K562 (cell line): ENCODE results near the gene SYT15. TPM values are rescaled to one million over a fixed set of nuclear protein-coding genes. Genes with fewer than 3 reads are reported as not detected.

Experiments used
- ATAC-seq: fragments of 200-7000 bp; cut with Tn5 transposase; 3 replicates; pipeline ENCODE4 v1.9.1; 2020; ENCODE audit warnings: moderate library complexity
- BruUV-seq: library from RNA; stranded (reverse); fragments of 400-500 nt; replicated peaks from 2 replicates; lab custom pipeline; 2021; lab: Mats Ljungman, UMichigan
- CTCF ChIA-PET: fragments of 300-600 bp; formaldehyde crosslinking; extraction: SDS; loops from one replicate; lab custom pipeline; 2021; ENCODE audit warnings: low intra/inter-chr PET ratio; lab: Yijun Ruan, JAX
- POLR2A ChIA-PET: fragments of 300-600, 350-650 bp; sonication (Branson Sonifier 250); formaldehyde crosslinking; extraction: SDS; loops from one replicate; lab custom pipeline; 2021; ENCODE audit warnings: antibody characterized with exemption, inconsistent platforms; lab: Yijun Ruan, JAX
- DNase-seq, 4 experiments: peaks; one replicate each; pipeline versions ENCODE4 v3.0.0 to v3.0.0-alpha.2; 2011 to 2018; ENCODE audit warnings: low spot score in 3 of 4, mixed read lengths in 3 of 4; ENCODE audit errors: extremely low read depth in 1 of 4
- FAIRE-seq: peaks from 2 replicates; lab custom pipeline; 2011; peaks lifted over from hg19 to GRCh38; lab: Jason Lieb, UNC
- H2AFZ ChIP-seq: 2 replicates; pipeline ENCODE4 v1.6.0; 2011; ENCODE audit warnings: low read depth, low read length, control low read depth, inconsistent platforms
- H3K27ac ChIP-seq: fragments of 200-600 bp; 3 replicates; pipeline ENCODE4 v1.8.0; 2011; ENCODE audit warnings: low read depth, mild to moderate bottlenecking, control low read depth, inconsistent platforms, low read length, moderate library complexity, mixed read lengths; ENCODE audit errors: extremely low read depth
- H3K27me3 ChIP-seq, 2 experiments: fragments of 300-600 bp in 1 of 2; 2 replicates in 1 of 2; 3 replicates in 1 of 2; pipeline versions ENCODE4 v1.6.0 to v1.8.0; 2011; ENCODE audit warnings: inconsistent platforms in 2 of 2, low read length in 2 of 2, mild to moderate bottlenecking in 1 of 2, mixed read lengths in 1 of 2, moderate library complexity in 1 of 2; ENCODE audit not compliant: control insufficient read depth in 2 of 2, insufficient read depth in 2 of 2
- H3K36me3 ChIP-seq: fragments of 300-600 bp; 3 replicates; pipeline ENCODE4 v1.8.0; 2011; ENCODE audit warnings: mild to moderate bottlenecking, low read length, inconsistent platforms; ENCODE audit not compliant: control insufficient read depth, insufficient read depth
- H3K4me1 ChIP-seq, 2 experiments: fragments of 200-600 bp in 1 of 2; replicated peaks in 1 of 2; 2 replicates in 1 of 2; 3 replicates in 1 of 2; pipeline versions ENCODE4 v1.5.1 to v1.8.0; 2011; ENCODE audit warnings: inconsistent platforms in 2 of 2, low read length in 2 of 2, mild to moderate bottlenecking in 1 of 2, mixed read lengths in 1 of 2, moderate library complexity in 1 of 2; ENCODE audit not compliant: control insufficient read depth in 2 of 2, insufficient read depth in 2 of 2
- H3K4me2 ChIP-seq: 2 replicates; pipeline ENCODE4 v1.6.1; 2011; ENCODE audit warnings: low read length, control low read depth, inconsistent platforms, mixed read lengths; ENCODE audit not compliant: insufficient read depth
- H3K4me3 ChIP-seq: fragments of 200-600 bp; sonication (generic), shearing (Covaris generic); 2 replicates; pipeline ENCODE4 v1.5.1; 2016; ENCODE audit warnings: control low read depth, inconsistent platforms
- H3K79me2 ChIP-seq: fragments of 200-600 bp; 3 replicates; pipeline ENCODE4 v1.8.0; 2011; ENCODE audit warnings: low read length, inconsistent platforms; ENCODE audit not compliant: control insufficient read depth, insufficient read depth
- H3K9ac ChIP-seq, 2 experiments: 2 replicates each; pipeline versions ENCODE4 v1.6.0 to v1.6.1; 2011; ENCODE audit warnings: low read depth in 2 of 2, low read length in 2 of 2, control low read depth in 1 of 2, inconsistent platforms in 1 of 2, mild to moderate bottlenecking in 1 of 2, mixed read lengths in 1 of 2; ENCODE audit not compliant: insufficient read depth in 1 of 2
- H3K9me1 ChIP-seq: one replicate; pipeline ENCODE4 v1.6.0; 2011; ENCODE audit warnings: inconsistent platforms, mild to moderate bottlenecking, low read length, moderate library complexity; ENCODE audit not compliant: control insufficient read depth, insufficient read depth
- H3K9me3 ChIP-seq: replicated peaks from 2 replicates; pipeline ENCODE4 v1.5.1; 2011; ENCODE audit warnings: low read depth, low read length, inconsistent platforms; ENCODE audit not compliant: control insufficient read depth, insufficient read depth
- H4K20me1 ChIP-seq: replicated peaks from 2 replicates; pipeline ENCODE4 v1.6.1; 2011; ENCODE audit warnings: low read length, inconsistent platforms, mixed read lengths; ENCODE audit not compliant: control insufficient read depth, insufficient read depth
- BHLHE40 ChIP-seq: IDR thresholded peaks from 2 replicates; pipeline ENCODE4 v1.6.1; 2011; ENCODE audit warnings: low read length, improper control_type of control experiment
- BRD9 ChIP-seq: fragments of 450-650 bp; IDR thresholded peaks from 2 replicates; pipeline ENCODE4 v1.6.1; 2018; ENCODE audit warnings: low read depth; ENCODE audit not compliant: partially characterized antibody
- DIDO1 ChIP-seq: fragments of 450-650 bp; IDR thresholded peaks from 2 replicates; pipeline ENCODE4 v1.6.1; 2016; ENCODE audit warnings: low read depth, missing biosample characterization, missing genetic modification characterization
- ETV1 ChIP-seq: fragments of 450-650 bp; conservative IDR thresholded peaks from 2 replicates; pipeline ENCODE4 v1.6.1; 2016; ENCODE audit warnings: missing genetic modification characterization, control low read depth, low read depth, missing compliant biosample characterization
- HDGF ChIP-seq: fragments of 450-650 bp; IDR thresholded peaks from 2 replicates; pipeline ENCODE4 v1.6.1; 2016
- HOMEZ ChIP-seq: fragments of 250-450 bp; sonication (Bioruptor Pico); IDR thresholded peaks from 2 replicates; pipeline ENCODE4 v1.4.0; 2020; ENCODE audit warnings: mild to moderate bottlenecking, moderate library complexity
- MAZ ChIP-seq, 2 experiments: fragments of 450-650 bp in 1 of 2; sonication (generic) in 1 of 2; formaldehyde crosslinking; IDR thresholded peaks in 1 of 2; conservative IDR thresholded peaks in 1 of 2; 2 replicates each; pipeline versions ENCODE4 v1.4.0 to v1.5.0; 2020; ENCODE audit warnings: mild to moderate bottlenecking in 1 of 2, missing genetic modification reagents in 1 of 2
- PBX2 ChIP-seq, 2 experiments: IDR thresholded peaks in 1 of 2; conservative IDR thresholded peaks in 1 of 2; 2 replicates each; pipeline ENCODE4 v1.6.1; 2016; ENCODE audit warnings: low read depth in 2 of 2, mild to moderate bottlenecking in 1 of 2, missing compliant biosample characterization in 1 of 2, missing genetic modification characterization in 1 of 2, moderate library complexity in 1 of 2
- SIN3A ChIP-seq, 2 experiments: fragments of 150-350 bp in 1 of 2; IDR thresholded peaks; 2 replicates each; pipeline ENCODE4 v1.6.1; 2011 to 2016; ENCODE audit warnings: borderline replicate concordance in 2 of 2, low read depth in 2 of 2, low read length in 2 of 2, mild to moderate bottlenecking in 2 of 2, moderate library complexity in 2 of 2; ENCODE audit not compliant: control insufficient read depth in 1 of 2
- TEAD2 ChIP-seq: fragments of 450-650 bp; IDR thresholded peaks from 2 replicates; pipeline ENCODE4 v1.6.1; 2016; ENCODE audit warnings: missing genetic modification characterization, control low read depth, missing compliant biosample characterization
- USF1 ChIP-seq: sonication (generic); formaldehyde crosslinking; IDR thresholded peaks from 2 replicates; pipeline ENCODE4 v1.9.0; 2022; ENCODE audit warnings: mild to moderate bottlenecking, missing genetic modification reagents
- USF2 ChIP-seq: sonication (generic); formaldehyde crosslinking; IDR thresholded peaks from 2 replicates; pipeline ENCODE4 v1.5.0; 2020; ENCODE audit warnings: missing genetic modification reagents
- ZNF184 ChIP-seq: sonication (generic); formaldehyde crosslinking; IDR thresholded peaks from 2 replicates; pipeline ENCODE4 v1.5.0; 2020; ENCODE audit warnings: missing genetic modification reagents
- ZNF57 ChIP-seq: fragments of 450-650 bp; formaldehyde crosslinking; IDR thresholded peaks from 2 replicates; pipeline ENCODE4 v1.4.0; 2020; ENCODE audit warnings: mild to moderate bottlenecking, moderate library complexity
- WGBS: fragments of 100-300 bp; shearing (Covaris generic); methylation state at CpG from one replicate; pipeline ENCODE4 v1.1.6; 2016; ENCODE audit warnings: low coverage, mixed read lengths; ENCODE audit not compliant: insufficient coverage; ENCODE audit errors: missing lambda C conversion rate; 5-methylcytosine and 5-hydroxymethylcytosine counted together
- in situ Hi-C: fragments of 300-500 bp; cut with MboI; formaldehyde crosslinking; loops from 4 replicates; pipeline ENCODE4 v1.15.0; 2018; ENCODE audit warnings: inconsistent platforms, mixed read lengths
- intact Hi-C: fragments of 100-400 bp; cut with micrococcal nuclease; formaldehyde crosslinking; loops from 2 replicates; pipeline ENCODE4 v1.14.2; 2022
- polyA plus RNA-seq, 8 experiments: library from polyadenylated mRNA; depleted of rRNA in 4 of 8; stranded (reverse) in 5 of 8; unstranded in 3 of 8; fragments of >200 nt; fragmentation: Nextera tagmentation in 2 of 8; fragmentation: Illumina TruSeq in 1 of 8; extraction: Ambion mirVana in 2 of 8; extraction: Trizol in 1 of 8; gene quantifications; 2 replicates each; pipeline versions ENCODE4 v1.2.1 to v1.2.3, GENCODE V29; 2011 to 2014; ENCODE audit warnings: inconsistent platforms in 1 of 8, missing spikeins in 1 of 8
- total RNA-seq, 7 experiments: library from RNA; depleted of rRNA in 6 of 7; stranded (reverse); fragments of >200 nt in 6 of 7; fragmentation: Illumina TruSeq in 2 of 7; extraction: Trizol in 2 of 7; gene quantifications; 2 replicates each; pipeline versions ENCODE4 v1.2.1 to v1.2.3, GENCODE V29; 2011 to 2021; ENCODE audit warnings: low replicate concordance in 1 of 7

The SYT15 gene
- total and polyA plus RNA-seq, 9 of the 15 experiments (the other 6 are each of a cell fraction or from before 2014, with no cell fraction given): 0.05 to 0.82 (median 0.21) TPM; not detected in 1

- WGBS: under 1% methylated on average over 10 of the region's 10 CpGs
- H3K27ac ChIP-seq: no peak overlapping the region
- DNase-seq: no peak
- in situ Hi-C loops (no loop called here), intact Hi-C loops (no loop called here)
- 0 out of 2 replicates have a peak, but pooled peaks have one; percentile 28 for TF ChIP-seq ZNF184 (CRISPR knock-in tag)
- 0 out of 4 replicates have a peak, but pooled peaks of 1 of the 2 experiments have one; percentile 17 for TF ChIP-seq MAZ (CRISPR knock-in tag; conservative IDR thresholded peaks at IDR 0.05 in 1 of 2, IDR thresholded peaks at IDR 0.05 in 1 of 2)
- peak; percentile 14; the same call in 1 of the 2 replicates for TF ChIP-seq DIDO1 (tag)
- TF ChIP-seq HOMEZ (CRISPR knock-in tag): 0 out of 2 replicates have a peak, but pooled peaks have one; percentile 41
- peak; percentile 1; the same call in 1 of the 2 replicates for TF ChIP-seq USF2 (CRISPR knock-in tag)
- TF ChIP-seq SIN3A (IDR thresholded peaks at IDR 0.05; ENCODE audit: borderline replicate concordance in 2 of 2, control insufficient read depth in 1 of 2, low read depth in 2 of 2, low read length in 2 of 2): no peak
- TF ChIP-seq BRD9: no peak
- TF ChIP-seq HDGF: no peak
- TF ChIP-seq BHLHE40: peak; percentile 65
- TF ChIP-seq ZNF57 (CRISPR knock-in tag): no peak
- TF ChIP-seq PBX2 (CRISPR knock-in tag; IDR thresholded peaks at IDR 0.05; ENCODE audit: low read depth): 0 out of 2 replicates have a peak, but pooled peaks have one; percentile 7
- no peak for TF ChIP-seq PBX2 (tag; conservative IDR thresholded peaks at IDR 0.05; ENCODE audit: low read depth)
- no peak for TF ChIP-seq ETV1
- TF ChIP-seq TEAD2 (tag): no peak
- TF ChIP-seq USF1: peak; percentile 39; the same call in 1 of the 2 replicates
- no peak overlapping the region for H2AFZ ChIP-seq
- 0 out of 4 replicates have a peak overlapping the region, but pooled peaks of 1 of the 2 experiments have one; percentile 17 for H3K9ac ChIP-seq
- no peaks in the 10 kb centered on the region for H3K9me3 ChIP-seq
- H3K9me1 ChIP-seq: no peaks in the 10 kb centered on the region
- H4K20me1 ChIP-seq: peaks cover 60% of the 10 kb centered on the region
- ChIA-PET CTCF (no interaction called here), POLR2A (interaction anchor here (1.2 to 1.9 kb wide), 3 partner anchors 8 to 14 kb away, joined by 4 to 6 read pairs (median 5); no protein-coding TSS in a partner anchor)
- H3K4me3 ChIP-seq: no peak overlapping the region
- H3K4me2 ChIP-seq: no peak overlapping the region
- no peaks in the 10 kb centered on the region for H3K79me2 ChIP-seq
- ATAC-seq: no peak
- no TSS peak for BruUV-seq
- peaks cover 52 to 93% of the 10 kb centered on the region in 2 experiments; a peak in 4 of 5 replicates for H3K27me3 ChIP-seq
- no peaks in the 10 kb centered on the region for H3K36me3 ChIP-seq
- peaks cover 7 to 35% of the 10 kb centered on the region in 2 experiments; a peak in 4 of 5 replicates for H3K4me1 ChIP-seq
- no peak for FAIRE-seq
These were observed 26.2 kb upstream of the SYT15 start for GRCh38 chr10:46552526-46553237.
